Stimulated activated CD4-positive, alpha-beta T cell treated with anti-CD3 and anti-CD28 coated beads, Interleukin-1b, Interleukin-23, amount 100 ng/mL, for 48 hours (primary cell): ENCODE results near the gene CD8B2.
A peak's percentile ranks its signal among the peaks of the same experiment; 100 is the strongest.
"Not testable (repeated sequence)": the region's sequence is repeated elsewhere in the genome, so short reads cannot be mapped to it uniquely, and the experiment has no call there.

ENCODE experiments used
- DNase-seq: peaks from one replicate; pipeline ENCODE4 v3.0.0-alpha.2; 2020

Gene CD8B2

GRCh38 chr2:106513391-106513790, 26.2 kb downstream of the CD8B2 start:
- DNase-seq: not testable (repeated sequence)

GRCh38 chr2:106514827-106515226, 27.7 kb downstream of the CD8B2 start:
- DNase-seq: peak; percentile 21

- DNase-seq: no peak
Measured at GRCh38 chr2:106516436-106516835, 29.3 kb downstream of the CD8B2 start.

GRCh38 chr2:106516864-106517263, 29.7 kb downstream of the CD8B2 start:
- DNase-seq: no peak

- DNase-seq: no peak
Measured at GRCh38 chr2:106517329-106517728, 30.2 kb downstream of the CD8B2 start.

GRCh38 chr2:106519767-106520166, 32.6 kb downstream of the CD8B2 start:
- no peak for DNase-seq

- no peak for DNase-seq
Measured at GRCh38 chr2:106521016-106521415, 33.9 kb downstream of the CD8B2 start.

GRCh38 chr2:106523976-106524665, 37.0 kb downstream of the CD8B2 start:
- no peak for DNase-seq

- DNase-seq: no peak
Measured at GRCh38 chr2:106530866-106531265, 43.7 kb downstream of the CD8B2 start.

- DNase-seq: no peak
Measured at GRCh38 chr2:106531676-106532214, 44.6 kb downstream of the CD8B2 start.

- DNase-seq: no peak
Measured at GRCh38 chr2:106532236-106532635, 45.1 kb downstream of the CD8B2 start.

- DNase-seq: no peak
Measured at GRCh38 chr2:106534471-106534870, 47.3 kb downstream of the CD8B2 start.

- peak; percentile 30 for DNase-seq
Measured at GRCh38 chr2:106536490-106536889, 49.3 kb downstream of the CD8B2 start.

GRCh38 chr2:106537047-106537446, 49.9 kb downstream of the CD8B2 start:
- DNase-seq: no peak

GRCh38 chr2:106537791-106538191, 50.6 kb downstream of the CD8B2 start:
- no peak for DNase-seq

- DNase-seq: no peak
Measured at GRCh38 chr2:106540886-106541285, 53.7 kb downstream of the CD8B2 start.

GRCh38 chr2:106541333-106541732, 54.2 kb downstream of the CD8B2 start:
- no peak for DNase-seq

- peak; percentile 68 for DNase-seq
Measured at GRCh38 chr2:106542746-106543359, 55.7 kb downstream of the CD8B2 start.

- no peak for DNase-seq
Measured at GRCh38 chr2:106545007-106545406, 57.8 kb downstream of the CD8B2 start.

GRCh38 chr2:106546391-106546990, 59.3 kb downstream of the CD8B2 start:
- no peak for DNase-seq

GRCh38 chr2:106547164-106547903, 60.2 kb downstream of the CD8B2 start:
- DNase-seq: no peak

GRCh38 chr2:106551417-106552130, 64.4 kb downstream of the CD8B2 start:
- no peak for DNase-seq

GRCh38 chr2:106552921-106553320, 65.8 kb downstream of the CD8B2 start:
- DNase-seq: no peak
